RWPE2 (cell line): Measurements from ENCODE around the gene PALS1.

Experiments used
- ATAC-seq: fragments of 200-7000 bp; cut with Tn5 transposase; 3 replicates; pipeline ENCODE4 v1.9.1; 2021; ENCODE audit warnings: low read depth
- DNase-seq: peaks from one replicate; pipeline ENCODE4 v3.0.0-alpha.2; 2020; ENCODE audit warnings: low spot score
- H3K27ac ChIP-seq: fragments of 450-650 bp; 2 replicates; pipeline ENCODE4 v1.5.1; 2017; ENCODE audit warnings: mild to moderate bottlenecking; ENCODE audit not compliant: poor library complexity, severe bottlenecking
- H3K27me3 ChIP-seq: fragments of 250-450 bp; sonication (Bioruptor Pico); 2 replicates; pipeline ENCODE4 v1.5.1; 2021; ENCODE audit warnings: mild to moderate bottlenecking, moderate library complexity; ENCODE audit not compliant: insufficient read depth, poor library complexity, severe bottlenecking
- H3K36me3 ChIP-seq: fragments of 250-450 bp; sonication (Bioruptor Pico); 2 replicates; pipeline ENCODE4 v1.5.1; 2020; ENCODE audit warnings: low read depth, mild to moderate bottlenecking, moderate library complexity
- H3K4me1 ChIP-seq: fragments of 250-450 bp; sonication (Bioruptor Pico); 2 replicates; pipeline ENCODE4 v1.5.1; 2021; ENCODE audit warnings: mild to moderate bottlenecking, moderate library complexity; ENCODE audit not compliant: insufficient read depth, poor library complexity, severe bottlenecking
- H3K4me3 ChIP-seq: fragments of 250-450 bp; sonication (Bioruptor Pico); 2 replicates; pipeline ENCODE4 v1.5.1; 2021; ENCODE audit warnings: mild to moderate bottlenecking, moderate library complexity; ENCODE audit not compliant: severe bottlenecking
- H3K9me3 ChIP-seq: fragments of 250-450 bp; sonication (Bioruptor Pico); 2 replicates; pipeline ENCODE4 v1.5.1; 2021; ENCODE audit warnings: mild to moderate bottlenecking, moderate library complexity; ENCODE audit not compliant: severe bottlenecking
- CTCF ChIP-seq: fragments of 450-650 bp; IDR thresholded peaks from one replicate; pipeline ENCODE4 v1.5.1; 2017; ENCODE audit warnings: mild to moderate bottlenecking, moderate library complexity; ENCODE audit not compliant: poor library complexity, severe bottlenecking

PALS1 gene

GRCh38 chr14:67267576-67268328 lies 26.5 kb downstream of the PALS1 start:
- no peak for TF ChIP-seq CTCF
- no peak overlapping the region for H3K27ac ChIP-seq
- no peak for DNase-seq
- H3K36me3 ChIP-seq, result peaks cover 20% of the 10 kb centered on the region
- no peaks in the 10 kb centered on the region for H3K27me3 ChIP-seq
- H3K4me3 ChIP-seq, result no peak overlapping the region
- ATAC-seq, result no peak
- H3K9me3 ChIP-seq, result no peaks in the 10 kb centered on the region
- H3K4me1 ChIP-seq, result peaks cover 19% of the 10 kb centered on the region

DNA sequence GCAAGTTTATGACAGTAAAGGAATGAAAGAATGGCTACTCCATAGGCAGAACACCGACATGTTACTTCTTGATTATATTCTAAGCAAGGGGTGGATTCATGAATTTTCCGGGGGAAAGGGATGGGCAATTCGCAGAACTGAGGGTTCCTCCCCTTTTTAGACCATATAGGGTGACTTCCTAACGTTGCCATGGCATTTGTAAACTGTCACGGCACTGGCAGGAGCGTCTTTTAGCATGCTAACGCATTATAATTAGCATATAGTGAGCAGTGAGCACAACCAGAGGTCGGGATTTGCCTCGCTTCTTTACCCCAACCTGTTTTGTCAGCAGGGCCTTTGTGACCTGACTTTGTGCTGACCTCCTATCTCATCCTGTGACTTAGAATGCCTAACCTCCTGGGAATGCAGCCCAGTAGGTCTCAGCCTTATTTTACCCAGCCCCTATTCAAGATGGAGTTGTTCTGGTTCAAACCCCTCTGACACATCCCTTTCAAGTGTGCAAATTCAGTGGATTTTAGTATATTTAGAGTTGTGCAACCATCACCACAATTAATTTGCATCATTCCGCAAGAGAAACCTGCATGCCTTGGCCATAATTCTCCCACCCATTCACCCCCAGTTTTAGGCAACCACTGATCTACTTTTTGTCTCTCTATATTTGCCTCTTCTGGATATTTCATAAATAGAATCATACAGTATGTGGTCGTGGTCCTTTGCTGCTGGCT lies 27.4 kb downstream of the PALS1 start:
- Histone ChIP-seq H3K27me3 (no peaks in the 10 kb centered on the region), H3K36me3 (peaks cover 19% of the 10 kb centered on the region), H3K27ac (no peak overlapping the region), H3K4me1 (peaks cover 19% of the 10 kb centered on the region), H3K9me3 (no peaks in the 10 kb centered on the region), H3K4me3 (no peak overlapping the region)
- TF ChIP-seq CTCF, result no peak
- DNase-seq, result no peak
- ATAC-seq, result no peak

DNA sequence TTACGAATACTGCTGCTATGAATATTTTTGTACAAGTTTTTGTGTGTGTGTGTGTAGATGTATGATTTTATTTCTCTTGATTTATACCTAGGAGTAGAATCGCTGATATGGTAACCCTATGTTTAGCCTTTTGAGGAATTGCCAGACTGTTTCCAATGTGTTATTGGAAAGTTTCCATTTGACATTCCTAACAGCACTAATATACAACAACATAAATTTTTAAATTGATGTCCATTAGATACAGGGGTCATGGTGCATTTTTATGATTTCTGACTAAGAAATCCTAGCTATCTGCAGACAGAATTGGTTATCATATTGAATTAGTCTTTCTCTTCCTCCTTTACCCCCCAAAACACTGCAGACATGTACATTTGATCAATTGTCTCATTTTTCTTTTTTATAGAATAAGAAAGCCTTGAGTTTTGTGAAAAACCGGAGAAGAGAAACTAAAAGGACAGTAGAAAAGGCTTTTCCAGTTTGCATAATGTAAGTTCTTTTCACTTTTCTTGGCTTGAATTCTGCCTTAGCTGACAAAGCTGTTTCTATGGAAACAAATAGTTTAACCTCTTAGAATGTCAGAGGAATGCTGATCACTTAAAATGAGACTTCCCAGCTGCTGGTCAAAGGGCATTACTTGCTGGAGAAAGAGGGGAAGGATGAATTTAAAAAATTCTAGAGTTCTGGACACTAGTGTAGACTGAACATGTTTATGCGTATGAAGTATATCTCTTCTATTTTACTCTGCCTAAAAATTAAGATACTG lies 28.2 kb downstream of the PALS1 start:
- H3K27me3 ChIP-seq, result no peaks in the 10 kb centered on the region
- H3K27ac ChIP-seq, result no peak overlapping the region
- H3K9me3 ChIP-seq, result no peaks in the 10 kb centered on the region
- no peak for TF ChIP-seq CTCF
- no peak overlapping the region for H3K4me3 ChIP-seq
- no peak for ATAC-seq
- peaks cover 18% of the 10 kb centered on the region for H3K36me3 ChIP-seq
- DNase-seq, result no peak
- H3K4me1 ChIP-seq, result peaks cover 19% of the 10 kb centered on the region

- Histone ChIP-seq H3K9me3 (no peaks in the 10 kb centered on the region), H3K4me3 (no peak overlapping the region), H3K27me3 (no peaks in the 10 kb centered on the region), H3K36me3 (peaks cover 16% of the 10 kb centered on the region), H3K27ac (no peak overlapping the region), H3K4me1 (peaks cover 16% of the 10 kb centered on the region)
- DNase-seq, result no peak
- TF ChIP-seq CTCF, result no peak
- ATAC-seq, result no peak
Measured at GRCh38 chr14:67270145-67270753, 29.0 kb downstream of the PALS1 start.
